HG03175 (cell line): ENCODE data around the gene EML5.

ENCODE experiments used
- ATAC-seq: cut with Tn5 transposase; IDR thresholded peaks from one replicate; pipeline ENCODE4 v1.9.1; 2021; ENCODE audit warnings: mild to moderate bottlenecking, moderate library complexity; ENCODE audit not compliant: unreplicated experiment

Gene EML5

DNA sequence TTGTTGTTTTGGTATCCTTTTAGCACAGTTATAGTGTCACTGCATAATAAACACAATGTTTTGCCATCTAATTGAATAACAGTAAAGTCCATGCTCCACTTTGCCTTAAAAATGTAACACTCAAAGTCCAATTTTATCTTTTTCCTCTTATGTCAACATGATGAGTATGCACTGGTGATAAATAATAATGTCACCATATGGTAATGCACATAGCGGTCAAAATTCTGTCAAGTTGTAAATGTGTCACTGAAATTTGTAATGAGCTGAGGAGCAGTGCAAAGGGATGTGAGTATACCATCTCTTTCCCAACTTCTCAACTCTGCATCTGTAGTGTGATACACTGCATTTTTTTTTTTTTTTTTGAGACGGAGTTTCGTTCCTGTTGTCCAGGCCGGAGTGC, 65.7 kb downstream of the EML5 start:
- no peak for ATAC-seq

DNA sequence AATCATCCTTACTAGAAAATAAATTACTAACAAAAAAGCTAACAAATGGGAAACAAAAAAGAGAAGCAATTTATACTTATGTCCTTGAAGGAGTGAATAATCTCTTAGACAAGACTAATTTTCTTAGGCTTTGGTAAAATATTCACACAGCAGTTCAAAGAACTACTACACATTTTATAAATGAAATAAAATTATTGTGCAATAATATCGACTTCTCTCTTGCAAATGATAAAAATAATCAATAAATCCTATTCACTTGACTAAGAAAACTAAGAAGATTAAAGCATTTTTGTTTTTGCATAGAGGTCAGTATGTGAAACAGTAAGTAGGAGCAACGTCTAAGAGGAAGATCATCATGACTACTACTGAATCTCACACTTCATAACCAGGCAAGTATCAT, 82.0 kb downstream of the EML5 start:
- ATAC-seq: no peak

DNA sequence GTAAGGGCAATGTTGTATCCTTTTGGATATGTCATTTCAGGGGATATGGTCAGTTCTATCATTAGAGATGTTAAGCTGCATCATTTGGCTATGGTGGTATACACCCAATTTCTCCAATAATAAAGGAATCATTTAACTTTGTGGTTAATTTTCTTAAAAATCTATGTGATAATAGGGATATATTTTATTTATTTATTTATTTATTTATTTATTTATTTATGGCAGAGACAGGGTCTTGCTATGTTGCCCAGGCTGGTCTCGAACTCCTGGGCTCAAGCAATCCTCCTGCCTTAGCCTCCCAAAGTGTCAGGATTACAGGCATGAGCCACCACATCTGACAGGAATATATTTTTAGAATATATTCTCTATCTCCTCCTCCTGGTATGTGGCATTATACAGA, 85.7 kb downstream of the EML5 start:
- ATAC-seq: no peak

DNA sequence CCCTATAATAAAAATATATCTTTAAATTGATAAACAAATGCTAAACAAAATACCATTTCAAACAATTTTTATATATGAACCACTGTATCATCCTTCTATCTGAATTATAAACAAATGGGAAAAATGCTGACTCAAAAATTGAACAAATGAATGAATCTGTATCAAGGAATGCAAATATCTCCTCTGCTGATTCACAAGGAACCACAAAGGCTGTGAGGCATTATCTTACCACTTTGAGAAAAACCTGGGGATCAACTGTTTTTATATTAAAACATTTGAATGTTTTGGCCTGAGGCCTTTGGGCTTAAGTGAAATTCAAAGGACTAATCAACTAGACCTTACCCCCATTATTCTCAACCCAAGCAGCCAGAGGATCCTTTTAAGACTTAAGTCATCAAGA, 86.3 kb downstream of the EML5 start:
- no peak for ATAC-seq

DNA sequence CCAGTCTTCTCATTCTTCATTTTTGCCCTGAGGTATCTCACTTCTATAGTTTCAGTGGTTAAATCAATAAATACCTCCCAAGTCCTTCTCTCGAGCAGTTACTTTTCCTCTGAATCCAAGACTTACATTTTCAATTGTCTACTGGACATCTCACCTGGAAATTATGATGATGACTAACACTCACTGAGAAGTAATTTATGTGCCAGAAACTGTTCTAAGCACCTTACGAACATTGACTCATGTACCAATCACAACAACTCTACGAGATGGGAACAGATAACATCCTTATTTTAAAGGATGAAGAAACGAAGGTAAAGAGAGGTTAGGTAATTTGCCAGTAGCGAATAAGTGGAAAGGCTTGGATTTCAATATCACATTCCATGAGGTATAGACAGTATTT, 94.1 kb downstream of the EML5 start:
- no peak for ATAC-seq

DNA sequence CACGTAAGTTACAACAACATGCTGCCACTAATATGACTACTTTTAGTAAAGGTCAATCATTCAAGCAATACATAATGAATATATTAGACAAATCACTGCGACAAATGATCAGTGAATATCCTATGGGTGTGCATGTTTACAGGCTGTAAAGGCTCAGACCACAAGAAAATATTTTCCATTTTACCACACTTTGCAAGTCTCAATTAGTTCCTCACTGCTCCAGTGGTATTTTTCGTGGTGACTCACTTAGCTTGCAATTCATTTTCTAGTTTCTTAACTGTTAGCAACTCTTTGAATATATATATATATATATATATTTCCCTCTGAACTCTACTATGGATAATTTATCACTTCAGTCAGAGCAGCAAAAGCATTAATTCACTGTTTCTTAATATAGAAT, 96.9 kb downstream of the EML5 start:
- no peak for ATAC-seq

DNA sequence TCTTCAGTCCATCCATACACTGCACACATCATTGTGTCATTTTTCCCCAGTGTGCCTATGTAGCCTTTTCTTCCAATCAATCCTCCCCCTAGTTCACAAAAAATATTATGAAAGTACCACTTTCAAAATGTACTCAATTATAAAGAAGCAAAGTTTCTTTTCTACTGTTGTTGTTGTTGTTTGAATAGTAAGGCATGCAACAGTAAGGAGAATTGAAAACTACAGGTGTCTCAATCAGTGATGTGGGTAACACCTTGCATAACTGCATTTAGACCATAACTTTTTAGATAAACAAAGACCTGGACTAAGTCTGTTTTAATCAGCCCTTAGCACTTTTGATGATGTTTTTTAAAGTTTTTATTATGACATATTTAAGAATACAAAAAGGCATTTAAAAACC, 104.4 kb downstream of the EML5 start:
- ATAC-seq: no peak

DNA sequence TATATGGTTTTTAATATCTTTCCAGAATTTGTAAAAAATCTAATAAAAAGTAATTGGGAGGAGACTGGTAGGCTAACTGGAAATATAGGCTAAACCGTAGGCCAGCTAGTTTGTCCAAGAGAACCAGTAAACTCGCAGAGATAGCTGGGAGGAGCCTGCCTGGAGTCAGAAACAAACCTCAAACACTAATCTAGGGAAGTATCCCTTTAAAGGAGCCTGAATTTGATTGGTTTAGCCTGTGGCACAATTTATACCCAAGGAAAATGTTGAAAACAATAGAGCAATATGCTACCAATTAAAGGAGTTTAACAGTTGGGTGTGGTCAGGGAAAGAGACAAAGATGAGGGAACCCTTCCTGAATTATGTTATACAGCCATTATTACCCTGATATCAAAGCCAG, 109.6 kb downstream of the EML5 start:
- no peak for ATAC-seq

DNA sequence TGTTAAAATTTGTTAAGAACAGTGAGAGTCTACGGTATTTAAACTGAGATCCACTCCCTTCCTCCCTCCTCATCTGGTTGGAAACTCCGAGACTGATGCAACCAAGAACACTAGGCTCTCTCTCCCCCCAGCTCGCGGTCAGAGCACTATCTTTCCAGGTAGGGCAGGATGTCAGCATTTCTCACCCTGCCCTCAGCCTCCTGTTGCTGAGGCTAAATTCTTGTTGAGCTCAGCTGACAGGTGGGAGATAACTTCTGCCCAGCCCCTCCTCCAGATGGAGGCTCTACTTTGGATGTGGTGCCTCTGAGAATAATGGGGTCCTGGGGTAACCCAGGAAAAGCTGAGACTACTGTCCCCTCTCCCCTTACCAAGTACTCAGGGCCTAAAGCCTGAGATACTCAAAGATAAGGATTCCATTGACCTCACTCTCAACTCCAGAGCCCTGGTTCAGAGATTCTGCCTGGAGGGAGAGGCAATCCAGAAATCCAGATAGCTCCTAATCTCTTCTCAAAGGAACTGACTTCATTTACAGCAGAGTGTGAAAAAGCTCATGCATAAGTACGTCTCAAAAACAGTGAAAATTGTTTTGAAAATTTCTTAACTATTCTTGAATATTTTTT, 110.1 kb downstream of the EML5 start:
- no peak for ATAC-seq

DNA sequence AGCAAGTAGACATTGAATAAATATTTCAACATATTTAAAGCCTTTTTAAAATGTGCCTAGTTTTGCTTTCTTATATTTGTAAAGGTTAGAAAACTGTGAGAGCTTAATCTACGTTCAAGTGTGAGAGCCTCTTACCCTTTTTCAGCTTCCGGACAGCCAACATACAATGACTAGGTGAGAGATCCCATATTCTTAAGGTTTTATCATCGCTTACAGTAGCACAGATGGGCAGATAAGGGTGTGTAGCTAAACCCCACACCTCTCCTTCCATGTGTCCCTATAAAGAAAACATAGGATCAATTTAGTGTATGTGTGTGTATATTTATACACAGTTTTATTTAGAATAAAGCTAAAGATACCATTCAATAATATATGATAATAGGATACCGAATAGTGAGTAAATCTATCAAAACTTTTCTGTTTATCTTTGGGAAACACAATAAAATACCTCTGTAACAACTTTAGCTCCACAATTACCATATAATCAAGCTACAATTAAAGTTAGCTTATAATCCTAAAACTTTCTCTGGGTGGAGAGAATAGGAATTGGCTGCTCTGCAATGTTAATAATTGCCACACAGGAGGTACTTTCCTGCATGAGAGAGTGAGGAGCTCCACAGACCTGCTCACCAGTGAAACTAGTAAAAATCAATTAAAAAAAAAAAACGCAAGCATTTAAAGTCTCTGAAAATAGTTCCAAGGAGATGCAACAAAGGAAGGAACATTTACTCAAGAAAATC, 110.8 kb downstream of the EML5 start:
- no peak for ATAC-seq

DNA sequence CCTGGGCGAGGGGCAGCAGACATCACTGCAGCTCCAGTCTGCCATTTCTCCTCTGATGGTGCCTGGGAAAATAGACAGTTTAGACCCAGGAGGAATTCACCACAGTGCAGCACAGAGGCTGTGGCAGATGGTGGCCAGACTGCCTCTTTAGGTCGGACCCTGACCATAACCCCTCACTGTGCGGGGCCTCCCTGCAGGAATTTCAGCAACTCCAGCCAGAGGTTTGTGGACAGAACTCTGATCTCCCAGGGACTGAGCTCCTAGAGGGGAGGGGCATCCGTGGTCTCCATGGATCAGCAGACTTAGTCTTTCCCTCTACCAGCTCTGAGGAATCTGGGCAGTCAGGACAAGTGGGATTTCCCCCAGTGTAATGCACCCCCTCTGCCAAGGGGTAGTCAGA, 123.4 kb downstream of the EML5 start:
- no peak for ATAC-seq

DNA sequence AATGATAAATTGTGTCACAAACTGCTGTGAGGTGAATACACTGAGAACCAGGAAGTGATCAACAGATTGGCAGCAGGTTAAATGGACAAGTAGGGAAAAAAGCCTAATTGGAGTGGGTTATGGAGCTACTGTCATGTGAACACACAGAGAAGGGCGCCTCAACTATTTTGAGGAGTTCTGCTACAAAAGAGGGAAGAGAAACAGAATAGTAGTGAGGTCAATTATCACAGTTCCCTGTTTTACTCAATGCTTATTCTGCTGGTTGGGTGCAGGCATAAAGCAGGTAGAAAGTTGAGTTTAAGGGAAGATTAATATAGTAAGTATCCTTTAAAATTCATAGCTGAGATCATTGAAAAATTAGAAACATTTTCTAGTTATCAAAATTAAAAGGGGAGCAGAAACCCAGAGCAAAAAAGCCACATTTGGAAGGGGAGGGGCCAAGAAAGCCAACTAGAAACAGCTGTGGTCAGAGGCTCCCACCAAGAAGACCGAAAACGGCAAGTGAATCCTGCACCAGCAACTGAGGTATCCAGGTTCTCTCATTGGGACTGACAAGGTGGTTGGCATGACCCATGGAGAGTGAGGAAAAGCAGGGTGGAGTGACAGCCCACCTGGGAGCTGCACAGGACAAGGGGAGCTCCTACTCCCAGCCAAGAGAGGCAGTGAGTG, 124.2 kb downstream of the EML5 start:
- peak; percentile 34 for ATAC-seq

DNA sequence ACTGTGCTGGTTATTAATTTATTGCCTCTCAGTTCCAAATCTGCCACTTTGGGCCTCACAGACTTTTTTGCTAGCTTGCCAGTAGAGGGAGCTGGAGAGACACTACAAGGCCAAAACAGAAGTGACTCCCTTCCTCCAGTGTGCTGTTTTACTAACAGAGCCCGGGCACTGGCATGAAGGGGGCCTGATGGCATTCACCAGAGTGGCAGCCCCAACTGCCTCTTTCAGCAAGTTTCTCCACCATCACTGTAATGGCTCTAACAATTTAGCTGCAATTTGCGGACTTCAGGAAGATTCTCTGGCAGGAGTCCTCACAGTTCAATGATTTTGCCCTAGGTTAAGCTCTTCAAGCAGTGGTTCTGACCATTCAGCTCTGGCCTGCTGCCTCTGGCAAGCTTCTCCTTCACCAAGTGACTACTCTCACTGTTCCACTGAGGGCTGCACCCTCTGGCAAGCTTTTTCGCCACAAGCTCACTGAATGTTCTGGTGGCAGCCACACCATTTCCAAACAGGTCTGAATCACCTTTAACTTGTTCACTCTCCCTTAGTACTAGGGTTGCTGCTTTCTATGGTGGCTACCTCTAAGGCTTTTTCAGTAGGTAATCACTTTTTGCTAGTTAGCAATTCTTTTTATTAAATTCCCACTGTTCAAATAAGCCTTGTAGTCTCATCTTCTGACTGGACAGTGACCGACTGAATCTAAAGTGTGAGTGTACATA, 125.0 kb downstream of the EML5 start:
- ATAC-seq: peak; percentile 89

DNA sequence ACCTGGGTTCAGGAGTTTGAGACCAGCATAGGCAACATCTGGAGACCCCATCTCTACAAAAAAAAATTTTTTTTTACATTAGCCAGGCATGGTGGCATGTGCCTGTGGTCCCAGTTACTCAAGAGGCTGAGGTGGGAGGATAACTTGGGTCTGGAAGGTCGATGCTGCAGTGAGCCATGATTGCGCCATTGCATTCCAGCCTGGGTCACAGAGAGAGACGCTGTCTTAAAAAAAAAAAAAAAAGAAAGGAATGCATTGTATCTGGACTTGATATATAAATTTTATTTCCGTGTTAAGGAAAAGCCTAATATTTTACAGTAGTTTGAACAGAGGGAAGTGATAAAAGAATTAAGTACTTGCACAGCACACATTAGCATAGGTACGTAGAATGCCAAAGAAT, 132.7 kb downstream of the EML5 start:
- ATAC-seq: no peak

DNA sequence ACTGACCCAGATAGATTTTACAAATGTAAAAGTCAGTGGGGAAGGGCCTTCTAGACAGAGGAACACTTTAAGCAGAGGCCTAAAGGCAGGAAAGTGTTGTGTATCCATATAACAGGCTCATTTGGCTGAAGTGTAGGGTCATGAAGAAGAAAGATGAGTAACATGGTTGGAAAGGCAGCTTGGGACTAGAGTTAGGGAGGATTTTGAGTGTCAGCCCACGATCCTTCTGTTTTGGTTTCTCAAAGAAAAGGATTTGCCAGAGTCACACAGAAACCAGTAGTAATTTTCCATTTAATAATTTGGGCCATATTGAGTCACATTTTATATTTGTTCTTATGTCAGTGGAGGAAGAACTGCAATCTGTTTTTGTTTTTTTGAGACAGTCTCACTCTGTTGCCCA, 153.5 kb downstream of the EML5 start:
- ATAC-seq: no peak

DNA sequence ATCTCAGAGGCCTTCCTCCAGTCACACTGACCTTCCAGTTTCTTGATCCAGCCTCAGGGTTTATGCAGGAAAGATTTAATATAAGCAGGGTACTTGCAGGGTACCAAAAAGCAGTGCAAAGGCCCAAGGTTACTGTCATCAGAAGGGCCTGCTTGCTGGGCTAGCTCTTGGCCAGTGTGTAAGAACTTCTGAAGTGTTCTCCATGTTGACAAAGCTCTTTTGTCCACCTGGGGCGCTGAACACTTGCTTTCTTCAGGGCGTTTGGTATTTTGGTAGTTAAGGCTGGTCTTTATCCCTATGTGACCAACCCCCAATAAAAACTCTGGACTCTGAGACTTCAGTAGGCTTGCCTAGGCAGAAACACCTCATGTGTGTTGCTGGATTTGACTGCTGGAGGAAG, 160.2 kb downstream of the EML5 start:
- no peak for ATAC-seq

DNA sequence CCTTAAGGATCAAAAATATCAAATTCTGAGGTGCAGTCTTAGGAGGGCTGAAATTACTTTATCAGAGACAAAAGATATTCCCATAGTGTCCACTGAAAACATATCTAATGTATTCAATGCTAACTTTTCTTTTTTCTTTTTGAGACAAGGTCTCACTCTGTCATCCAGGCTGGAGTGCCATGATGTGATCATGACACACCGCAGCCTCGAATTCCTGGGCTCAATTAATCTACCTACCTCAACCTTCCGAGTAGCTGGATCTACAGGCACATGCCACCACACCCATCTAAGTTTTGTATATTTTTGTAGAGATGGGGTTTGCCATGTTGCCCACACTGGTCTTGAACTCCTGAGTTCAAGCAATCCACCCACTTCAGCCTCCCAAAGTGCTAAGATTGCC, 161.7 kb downstream of the EML5 start:
- ATAC-seq: no peak

DNA sequence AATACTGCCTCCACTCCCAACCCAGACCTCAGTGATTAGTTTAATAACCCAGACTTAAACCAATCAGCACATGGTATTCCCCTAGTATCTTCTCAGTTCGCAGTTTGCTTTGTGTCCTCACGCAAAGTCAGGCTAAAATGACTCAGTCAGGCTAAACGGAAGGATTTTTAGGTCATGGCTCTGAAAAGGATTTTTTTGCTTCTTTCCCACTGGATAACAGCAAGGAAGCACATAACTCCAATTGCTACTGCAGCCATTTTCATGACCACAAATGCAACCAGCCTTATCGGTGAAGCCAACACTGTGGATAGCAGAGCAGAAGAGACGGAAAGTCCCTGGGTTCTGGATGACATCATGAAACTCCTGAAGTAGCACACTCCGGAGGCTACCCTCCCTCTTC, 162.2 kb downstream of the EML5 start:
- no peak for ATAC-seq

DNA sequence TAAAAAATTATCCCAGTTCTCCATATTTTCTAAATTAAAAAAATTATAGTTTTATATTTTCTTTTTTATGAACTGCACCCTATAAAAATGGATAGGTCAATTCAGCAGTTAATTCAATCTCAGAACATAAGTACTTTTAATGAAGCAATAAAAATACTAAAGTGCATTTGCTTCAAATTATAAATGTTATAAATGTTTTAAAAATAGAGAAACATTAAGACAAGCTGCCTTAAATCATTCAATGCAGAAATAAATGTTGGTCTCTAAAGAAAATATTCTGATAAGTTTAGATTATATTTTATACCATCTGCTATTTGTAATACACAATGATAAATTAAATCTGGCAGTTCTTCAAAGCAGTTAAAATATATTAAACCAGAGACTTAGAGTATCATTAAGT, 164.3 kb downstream of the EML5 start:
- ATAC-seq: no peak

DNA sequence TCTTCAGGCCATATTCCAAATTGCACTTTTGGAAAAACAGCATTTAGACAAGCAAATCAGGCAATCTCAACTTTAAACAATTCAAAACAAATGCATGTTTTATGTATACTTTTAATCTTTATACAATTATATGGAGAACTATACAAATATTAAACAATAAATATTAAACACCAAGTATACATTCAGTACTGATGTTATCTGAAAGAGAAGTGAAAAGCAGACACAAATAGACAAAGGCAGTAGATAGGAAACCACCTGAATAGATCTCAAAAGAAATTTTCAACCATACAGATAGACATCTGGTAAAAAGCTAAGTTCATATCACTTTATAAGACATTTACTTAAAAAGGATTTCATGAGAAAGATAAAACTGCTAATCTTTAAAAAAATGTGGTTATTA, 164.7 kb downstream of the EML5 start:
- no peak for ATAC-seq

DNA sequence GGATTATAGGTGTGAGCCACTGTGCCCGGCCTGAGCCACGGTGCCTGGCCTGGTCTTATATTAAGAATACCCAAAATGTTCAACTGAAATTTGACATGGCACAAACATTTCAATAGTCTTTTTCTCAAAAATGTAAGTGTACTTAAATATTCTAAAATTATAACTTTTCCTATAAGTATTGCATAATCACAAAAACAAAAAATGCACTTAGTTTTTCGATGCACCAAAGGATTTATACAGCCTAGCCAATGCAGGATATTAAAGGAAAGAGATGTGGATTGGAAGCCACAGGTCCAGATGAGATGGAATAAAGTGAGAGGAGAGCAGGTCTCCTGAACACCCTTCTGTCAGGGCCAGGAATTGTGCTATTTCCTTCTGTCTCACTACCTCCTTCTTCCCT, 167.1 kb downstream of the EML5 start:
- no peak for ATAC-seq

DNA sequence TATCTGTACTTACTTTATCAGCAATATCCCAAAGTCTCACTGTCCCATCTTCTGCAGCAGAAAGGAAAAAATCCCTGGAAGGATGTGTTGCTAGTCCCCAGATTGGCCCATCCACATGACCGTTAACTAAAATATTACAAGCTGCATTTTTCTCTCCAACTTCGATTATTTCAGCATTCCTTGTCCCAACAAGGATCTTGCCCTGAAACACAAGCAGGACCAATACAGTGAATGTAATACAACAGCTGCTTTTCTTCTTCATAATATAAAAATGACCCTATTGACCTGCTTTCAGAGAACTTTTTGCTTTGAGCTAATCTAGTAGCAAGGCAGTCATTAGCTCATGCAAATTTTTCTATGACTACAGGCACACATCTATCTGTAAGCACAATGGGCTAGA, 171.7 kb downstream of the EML5 start:
- no peak for ATAC-seq
